GM19328 (cell line): ENCODE results near the gene GCDH.
"Not testable (repeated sequence)": the region's sequence is repeated elsewhere in the genome, so short reads cannot be mapped to it uniquely, and the experiment has no call there.

Source experiments
- ATAC-seq: cut with Tn5 transposase; IDR thresholded peaks from one replicate; pipeline ENCODE4 v1.9.1; 2021; ENCODE audit warnings: mild to moderate bottlenecking, moderate library complexity; ENCODE audit not compliant: unreplicated experiment

The GCDH gene

GRCh38 chr19:12890787-12891552, at the start of gene GCDH:
Gene GCDH (plus strand): TSS chr19:12891160. CDS start chr19:12891305, 145 bp downstream.
- ATAC-seq: peak; percentile 97

DNA sequence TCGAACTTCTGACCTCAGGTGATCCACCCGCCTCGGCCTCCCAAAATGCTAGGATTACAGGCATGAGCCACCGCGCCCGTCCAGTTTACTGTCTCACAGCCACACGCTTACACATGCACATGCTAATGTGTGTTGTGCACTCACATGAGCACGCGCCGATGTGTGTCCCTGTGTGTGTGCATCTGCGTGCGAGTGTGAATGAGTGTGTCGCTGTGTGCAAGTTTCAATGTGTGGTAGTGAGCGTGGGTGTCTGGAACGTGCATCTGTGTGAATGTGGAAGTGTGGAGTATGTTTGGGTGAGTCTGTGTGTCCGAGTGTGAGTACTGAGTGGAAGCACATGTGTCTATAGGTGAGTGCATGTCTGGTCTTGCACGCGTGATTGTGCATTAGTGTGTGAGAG, 48.4 kb upstream of the GCDH start:
- ATAC-seq: no peak

GRCh38 chr19:12843328-12843727, 47.6 kb upstream of the GCDH start:
- no peak for ATAC-seq

GRCh38 chr19:12843999-12844732, 46.8 kb upstream of the GCDH start:
- ATAC-seq: no peak

DNA sequence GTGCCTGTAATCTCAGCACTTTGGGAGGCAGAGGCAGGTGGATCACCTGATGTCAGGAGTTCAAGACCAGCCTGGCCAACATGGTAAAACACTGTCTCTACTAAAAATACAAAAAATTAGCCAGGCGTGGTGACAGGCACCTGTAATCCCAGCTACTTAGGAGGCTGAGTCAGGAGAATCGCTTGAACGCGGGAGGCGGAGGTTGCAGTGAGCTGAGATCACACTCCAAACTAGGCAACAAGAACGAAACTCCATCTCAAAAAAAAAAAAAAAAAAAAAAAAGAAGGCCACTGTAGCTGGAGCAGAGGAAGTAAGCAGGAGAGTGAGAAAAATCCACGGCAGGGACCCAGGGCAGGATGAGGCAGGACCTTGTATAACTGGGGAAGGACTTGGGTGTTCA, 44.3 kb upstream of the GCDH start:
- ATAC-seq: not testable (repeated sequence)

DNA sequence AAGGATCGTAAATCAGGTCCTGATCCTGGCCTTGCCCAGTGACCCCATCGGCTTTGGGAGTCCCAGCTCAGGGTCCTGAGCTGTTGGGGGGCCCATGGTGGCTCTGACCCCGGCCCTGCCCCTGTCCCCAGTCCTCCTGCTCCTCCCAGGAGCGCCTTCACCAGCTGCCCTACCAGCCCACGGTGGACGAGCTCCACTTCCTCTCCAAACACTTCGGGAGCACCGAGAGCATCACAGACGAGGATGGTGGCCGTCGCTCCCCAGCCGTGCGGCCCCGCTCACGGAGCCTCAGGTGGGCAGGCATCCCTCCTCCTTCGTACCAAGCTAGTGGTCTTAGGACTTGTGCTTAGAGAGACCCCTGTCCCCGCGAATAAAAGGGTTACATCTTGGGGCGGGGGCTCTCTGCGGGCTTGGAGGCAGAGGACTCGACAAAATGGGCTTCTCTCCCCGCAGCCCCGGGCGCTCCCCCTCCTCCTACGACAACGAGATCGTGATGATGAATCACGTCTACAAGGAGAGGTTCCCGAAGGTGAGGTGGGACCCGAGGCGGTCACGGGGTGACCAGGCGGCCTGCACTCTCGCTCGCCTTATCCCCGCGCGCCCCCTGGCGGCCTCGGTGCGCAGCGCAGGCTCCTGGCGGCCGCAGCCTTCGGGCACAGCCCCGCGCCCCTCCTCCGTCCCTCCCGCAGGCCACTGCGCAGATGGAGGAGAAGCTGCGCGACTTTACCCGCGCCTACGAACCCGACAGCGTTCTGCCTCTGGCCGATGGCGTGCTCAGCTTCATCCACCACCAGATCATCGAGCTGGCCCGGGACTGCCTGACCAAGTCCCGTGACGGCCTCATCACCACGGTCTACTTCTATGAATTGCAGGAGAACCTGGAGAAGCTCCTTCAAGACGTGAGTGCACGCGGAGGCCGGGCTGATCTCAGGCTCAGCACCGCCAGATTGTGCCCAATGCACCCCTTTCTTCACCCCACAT, 43.5 kb upstream of the GCDH start:
- ATAC-seq: no peak

DNA sequence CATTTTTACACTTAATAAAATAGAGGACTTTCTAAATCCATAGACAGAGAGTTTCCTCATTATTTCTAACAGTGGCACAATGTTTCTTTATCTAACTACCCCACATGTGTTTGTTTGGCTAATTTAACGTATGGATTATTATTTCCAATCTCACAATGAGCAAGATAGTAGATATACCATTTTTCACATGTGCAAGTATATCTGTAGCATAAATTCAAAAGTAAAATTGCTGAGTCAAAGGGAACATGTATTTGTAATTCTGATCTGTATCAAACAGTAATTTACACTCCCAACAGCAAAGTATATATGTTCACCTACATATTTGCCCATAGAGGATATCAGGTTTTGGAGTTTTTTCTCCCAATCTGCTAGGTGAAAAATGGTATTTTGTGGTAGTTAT, 34.3 kb upstream of the GCDH start:
- no peak for ATAC-seq

DNA sequence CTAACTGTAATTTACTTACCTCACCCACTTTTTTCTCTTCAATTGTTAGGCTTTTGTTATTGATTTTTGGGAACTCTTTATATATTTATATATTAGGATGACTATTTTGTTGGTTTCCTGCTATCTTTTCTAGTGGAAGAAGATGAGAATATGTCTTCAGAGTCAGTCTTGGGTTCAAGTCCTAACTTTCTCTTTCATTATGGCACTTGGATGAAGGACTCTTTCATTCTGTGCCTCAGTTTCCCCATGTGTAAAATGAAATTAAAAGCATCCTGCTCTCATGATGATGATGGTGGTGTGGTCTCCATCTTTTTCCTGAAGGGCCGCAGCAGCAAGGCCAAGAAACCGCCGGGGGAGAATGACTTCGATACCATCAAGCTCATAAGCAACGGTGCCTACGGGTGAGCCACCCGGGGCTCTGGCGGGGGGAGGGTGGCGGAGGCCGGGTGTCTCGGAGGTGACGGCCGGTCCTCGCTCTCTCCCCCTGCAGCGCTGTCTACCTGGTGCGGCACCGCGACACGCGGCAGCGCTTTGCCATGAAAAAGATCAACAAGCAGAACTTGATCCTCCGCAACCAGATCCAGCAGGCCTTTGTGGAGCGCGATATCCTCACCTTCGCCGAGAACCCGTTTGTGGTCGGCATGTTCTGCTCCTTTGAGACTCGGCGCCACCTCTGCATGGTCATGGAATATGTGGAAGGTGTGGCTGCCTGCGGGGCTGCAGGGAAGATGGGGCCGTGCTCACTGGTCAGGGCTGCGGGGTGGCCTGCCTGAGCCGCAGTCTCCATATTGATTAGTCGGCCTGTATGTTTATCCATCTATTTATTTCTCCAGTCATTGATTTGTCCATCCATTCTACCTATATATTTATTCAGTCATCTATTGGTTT, 32.7 kb upstream of the GCDH start:
- no peak for ATAC-seq

DNA sequence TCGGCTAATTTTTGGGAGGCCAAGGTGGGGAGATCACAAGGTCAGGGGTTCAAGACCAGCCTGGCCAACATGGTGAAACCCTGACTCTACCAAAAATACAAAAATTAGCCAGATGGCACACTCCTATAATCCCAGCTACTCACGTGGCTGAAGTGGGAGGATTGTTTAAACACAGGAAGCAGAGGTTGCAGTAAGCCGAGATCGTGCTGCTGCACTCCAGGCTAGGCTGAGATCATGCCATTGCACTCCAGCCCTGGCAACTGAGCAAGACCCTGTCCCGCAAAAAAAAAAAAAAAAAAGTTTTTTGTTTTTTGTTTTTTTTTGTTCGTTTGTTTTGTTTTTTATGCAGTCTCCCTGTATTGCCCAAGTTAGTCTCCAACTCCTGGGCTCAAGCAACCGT, 31.4 kb upstream of the GCDH start:
- ATAC-seq: no peak

DNA sequence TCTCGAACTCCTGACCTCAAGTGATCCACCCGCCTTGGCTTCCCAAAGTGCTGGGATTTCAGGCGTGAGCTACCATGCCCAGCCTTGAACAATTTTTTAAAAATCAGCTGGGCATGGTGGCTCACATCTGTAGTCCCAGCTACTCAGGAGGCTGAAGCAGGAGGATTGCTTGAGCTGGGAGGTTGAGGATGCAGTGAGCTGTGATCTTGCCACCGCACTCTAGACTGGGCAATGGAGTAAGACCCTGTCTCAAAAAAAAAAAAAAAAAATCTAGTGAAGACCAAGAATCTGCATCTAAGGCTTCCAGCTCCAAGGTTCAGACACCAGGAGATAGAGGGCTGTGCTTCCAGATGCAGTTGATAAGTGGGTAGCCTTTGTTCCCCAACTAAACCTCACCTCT, 26.8 kb upstream of the GCDH start:
- ATAC-seq: no peak

DNA sequence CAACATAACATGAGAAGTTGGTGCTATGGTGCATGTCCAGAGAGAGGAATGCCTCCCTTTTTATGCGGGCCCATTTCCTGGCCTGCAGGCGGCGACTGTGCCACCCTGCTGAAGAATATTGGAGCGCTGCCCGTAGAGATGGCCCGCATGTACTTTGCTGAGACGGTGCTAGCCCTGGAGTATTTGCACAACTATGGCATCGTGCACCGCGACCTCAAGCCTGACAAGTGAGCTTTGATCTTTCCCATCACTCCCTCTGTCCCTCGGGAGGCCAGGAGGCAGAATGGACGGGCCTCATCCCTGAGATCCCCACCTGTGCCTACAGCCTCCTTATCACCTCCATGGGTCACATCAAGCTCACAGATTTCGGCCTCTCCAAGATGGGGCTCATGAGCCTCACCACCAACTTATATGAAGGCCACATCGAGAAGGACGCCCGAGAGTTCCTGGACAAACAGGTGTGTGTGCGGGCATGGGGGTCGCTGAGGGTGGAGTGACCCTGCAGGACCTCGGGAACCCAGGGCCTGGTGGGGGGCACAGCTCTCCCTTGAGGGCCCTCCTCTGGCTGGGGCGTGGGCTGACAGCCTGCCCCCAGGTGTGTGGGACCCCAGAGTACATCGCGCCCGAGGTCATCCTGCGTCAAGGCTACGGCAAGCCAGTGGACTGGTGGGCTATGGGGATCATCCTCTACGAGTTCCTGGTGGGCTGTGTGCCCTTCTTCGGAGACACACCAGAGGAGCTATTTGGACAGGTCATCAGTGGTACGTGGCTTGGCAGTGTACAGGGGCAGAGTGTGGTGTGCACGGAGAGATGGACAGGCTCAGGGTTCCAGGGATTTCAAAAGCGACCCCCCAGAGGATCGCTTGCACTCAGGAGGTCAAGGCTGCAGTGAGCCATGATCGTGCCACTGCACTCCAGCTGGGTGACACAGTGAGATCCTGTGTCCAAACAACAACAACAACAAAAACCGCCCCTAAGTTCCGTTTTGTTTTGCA, 25.9 kb upstream of the GCDH start:
- no peak for ATAC-seq

GRCh38 chr19:12865746-12866415, 25.1 kb upstream of the GCDH start:
- ATAC-seq: no peak

DNA sequence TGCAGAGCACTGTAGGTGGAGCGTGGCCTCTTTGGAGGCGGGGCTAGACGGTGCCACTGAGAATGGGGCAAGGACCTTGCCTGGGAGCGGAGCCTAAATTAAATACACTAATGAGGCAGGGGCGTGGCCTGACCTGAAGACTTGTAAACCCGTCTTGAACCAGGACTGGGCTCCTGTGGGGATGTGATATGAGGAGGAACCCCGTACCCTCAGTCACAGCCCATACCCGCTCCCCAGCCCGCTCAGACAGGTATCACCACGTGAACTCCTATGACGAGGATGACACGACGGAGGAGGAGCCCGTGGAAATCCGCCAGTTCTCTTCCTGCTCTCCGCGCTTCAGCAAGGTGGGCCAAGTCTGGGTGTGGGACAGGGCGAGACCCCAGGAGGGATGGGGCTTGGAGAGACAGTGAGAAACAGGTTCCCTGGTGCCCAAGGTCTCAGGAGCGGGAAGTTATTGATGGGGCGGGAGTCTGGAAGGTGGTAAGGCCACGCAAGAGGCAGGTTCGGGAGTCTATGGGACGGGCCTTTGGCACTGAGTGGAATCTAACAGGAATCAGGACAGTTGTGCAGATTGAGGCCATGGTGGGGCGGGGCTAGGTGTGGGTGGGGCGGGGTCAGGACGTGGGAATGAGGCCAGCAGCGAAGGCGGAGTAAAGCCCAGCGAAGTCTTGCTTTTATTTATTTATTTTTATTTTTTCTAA, 24.4 kb upstream of the GCDH start:
- ATAC-seq: no peak

DNA sequence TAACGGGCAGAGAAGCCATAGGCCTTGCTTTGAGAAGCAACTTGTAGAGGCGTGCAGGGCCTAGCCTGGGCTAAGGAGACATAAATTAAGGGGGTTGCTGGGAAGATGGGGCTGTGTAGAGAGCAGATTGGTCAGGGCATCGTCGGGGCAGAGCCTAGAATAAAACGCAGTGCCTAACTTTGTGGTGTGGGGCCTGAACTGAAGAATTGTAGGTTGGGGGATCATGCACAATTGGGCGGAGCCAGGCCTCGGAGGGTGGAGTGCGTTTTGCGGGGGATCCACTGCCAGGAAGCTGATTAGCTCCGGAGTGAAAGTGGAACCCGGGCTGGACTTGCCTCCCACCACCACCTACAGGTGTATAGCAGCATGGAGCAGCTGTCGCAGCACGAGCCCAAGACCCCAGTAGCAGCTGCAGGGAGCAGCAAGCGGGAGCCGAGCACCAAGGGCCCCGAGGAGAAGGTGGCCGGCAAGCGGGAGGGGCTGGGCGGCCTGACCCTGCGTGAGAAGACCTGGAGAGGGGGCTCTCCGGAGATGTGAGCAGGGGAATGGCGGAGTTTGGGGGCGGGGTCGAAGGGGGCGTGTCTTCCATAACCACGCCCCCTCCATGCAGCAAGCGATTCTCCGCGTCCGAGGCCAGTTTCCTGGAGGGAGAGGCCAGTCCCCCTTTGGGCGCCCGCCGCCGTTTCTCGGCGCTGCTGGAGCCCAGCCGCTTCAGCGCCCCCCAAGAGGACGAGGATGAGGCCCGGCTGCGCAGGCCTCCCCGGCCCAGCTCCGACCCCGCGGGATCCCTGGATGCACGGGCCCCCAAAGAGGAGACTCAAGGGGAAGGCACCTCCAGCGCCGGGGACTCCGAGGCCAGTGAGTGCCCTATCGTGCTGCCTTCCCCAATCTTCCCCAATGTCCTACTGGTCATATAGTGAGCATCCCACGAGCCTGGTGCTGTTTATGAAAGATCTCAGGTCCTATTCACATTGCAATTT, 23.6 kb upstream of the GCDH start:
- ATAC-seq: no peak

DNA sequence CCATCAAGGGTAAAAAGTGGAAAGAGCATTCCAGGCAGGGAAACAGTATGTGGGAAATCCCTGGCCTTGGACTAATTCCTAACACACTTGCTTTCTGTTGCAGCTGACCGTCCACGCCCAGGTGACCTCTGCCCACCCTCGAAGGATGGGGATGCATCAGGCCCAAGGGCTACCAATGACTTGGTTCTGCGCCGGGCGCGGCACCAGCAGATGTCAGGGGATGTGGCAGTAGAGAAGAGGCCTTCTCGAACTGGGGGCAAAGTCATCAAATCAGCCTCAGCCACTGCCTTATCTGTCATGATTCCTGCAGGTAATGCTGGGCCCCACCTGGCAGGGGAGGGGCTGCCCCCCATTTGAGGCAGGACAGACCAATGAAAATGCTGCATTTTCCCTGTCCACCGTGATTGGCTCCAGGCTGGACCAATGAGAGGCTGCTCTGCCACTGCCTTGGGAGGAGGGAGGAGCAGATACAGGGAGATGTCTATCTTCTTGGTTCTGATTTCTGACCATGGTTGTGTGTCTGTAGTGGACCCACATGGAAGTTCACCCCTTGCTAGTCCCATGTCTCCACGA, 22.3 kb upstream of the GCDH start:
- ATAC-seq: no peak

DNA sequence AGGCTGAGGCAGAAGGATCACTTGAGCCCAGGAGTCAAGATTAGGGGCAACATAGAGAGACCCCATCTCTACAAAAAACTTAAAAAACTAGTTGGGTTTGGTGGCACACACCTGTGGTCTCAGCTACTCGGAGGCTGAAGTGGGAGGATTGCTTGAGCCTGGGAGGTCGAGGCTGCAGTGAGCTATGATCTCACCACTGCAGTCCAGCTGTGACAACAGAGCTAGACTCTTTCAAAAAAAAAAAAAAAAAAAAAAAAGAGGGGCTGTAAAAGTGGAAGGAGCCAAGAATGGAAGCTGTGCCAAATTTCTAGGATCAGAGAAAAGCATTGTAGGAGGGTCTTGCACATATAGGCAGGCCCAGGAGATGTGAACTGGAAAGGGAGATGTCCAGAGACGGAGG, 19.3 kb upstream of the GCDH start:
- no peak for ATAC-seq
